IMR-90 (cell line): ENCODE results near the gene PSMB2. TPM values are rescaled to one million over a fixed set of nuclear protein-coding genes. Genes with fewer than 3 reads are reported as not detected.
A peak's percentile ranks its signal among the peaks of the same experiment; 100 is the strongest.

Experiments used
- ATAC-seq: fragments of 200-7000 bp; cut with Tn5 transposase; 2 replicates; pipeline ENCODE4 v1.9.1; 2020; ENCODE audit warnings: low read depth, mild to moderate bottlenecking, moderate library complexity
- BruUV-seq: library from RNA; stranded (reverse); fragments of 400-500 nt; replicated peaks from 2 replicates; lab custom pipeline; 2021; lab: Mats Ljungman, UMichigan
- CTCF ChIA-PET: fragments of 300-600 bp; formaldehyde crosslinking; extraction: SDS; loops from one replicate; lab custom pipeline; 2021; ENCODE audit warnings: antibody characterized with exemption; lab: Yijun Ruan, JAX
- POLR2A ChIA-PET: fragments of 300-600 bp; sonication (Branson Sonifier 250); formaldehyde crosslinking; loops from one replicate; lab custom pipeline; 2022; ENCODE audit warnings: antibody characterized with exemption; ENCODE audit not compliant: unreplicated experiment; lab: Charles Lee
- DNase-seq: peaks from one replicate; pipeline ENCODE4 v3.0.0; 2013
- H2AFZ ChIP-seq: replicated peaks from 2 replicates; pipeline ENCODE3; 2013; ENCODE audit warnings: low read length, mild to moderate bottlenecking; ENCODE audit not compliant: poor library complexity
- H2AK5ac ChIP-seq: 2 replicates; pipeline ENCODE4 v1.6.1; 2013; ENCODE audit warnings: low read depth, low read length, inconsistent platforms
- H2AK9ac ChIP-seq: replicated peaks from 2 replicates; pipeline ENCODE3; 2013; ENCODE audit warnings: mild to moderate bottlenecking, low read depth, low read length, moderate library complexity; ENCODE audit not compliant: poor library complexity
- H2BK120ac ChIP-seq: 2 replicates; pipeline ENCODE4 v1.6.1; 2013; ENCODE audit warnings: low read depth, low read length, inconsistent platforms
- H2BK15ac ChIP-seq: 3 replicates; pipeline ENCODE4 v1.6.1; 2013; ENCODE audit warnings: low read depth, low read length, inconsistent platforms
- H2BK20ac ChIP-seq: 2 replicates; pipeline ENCODE4 v1.6.1; 2013; ENCODE audit warnings: low read depth, mild to moderate bottlenecking, inconsistent platforms, low read length, moderate library complexity
- H2BK5ac ChIP-seq: 2 replicates; pipeline ENCODE4 v1.6.1; 2013; ENCODE audit warnings: mild to moderate bottlenecking, low read depth, low read length, inconsistent platforms; ENCODE audit not compliant: poor library complexity, severe bottlenecking
- H3K14ac ChIP-seq: replicated peaks from 2 replicates; pipeline ENCODE4 v1.6.1; 2013; ENCODE audit warnings: low read depth, low read length, inconsistent platforms
- H3K18ac ChIP-seq: 2 replicates; pipeline ENCODE4 v1.6.1; 2013; ENCODE audit warnings: low read depth, low read length, control low read depth
- H3K23ac ChIP-seq: 2 replicates; pipeline ENCODE4 v1.6.1; 2013; ENCODE audit warnings: low read depth, low read length, inconsistent platforms
- H3K27ac ChIP-seq: 2 replicates; pipeline ENCODE4 v1.5.1; 2013; ENCODE audit warnings: mild to moderate bottlenecking, control low read depth, low read length; ENCODE audit not compliant: insufficient read depth
- H3K27me3 ChIP-seq: 2 replicates; pipeline ENCODE4 v1.6.1; 2013; ENCODE audit warnings: low read length; ENCODE audit not compliant: control insufficient read depth, insufficient read depth
- H3K36me3 ChIP-seq: 2 replicates; pipeline ENCODE4 v1.6.1; 2013; ENCODE audit warnings: low read length, mixed read lengths; ENCODE audit not compliant: control insufficient read depth, insufficient read depth
- H3K4ac ChIP-seq: 2 replicates; pipeline ENCODE4 v1.6.1; 2013; ENCODE audit warnings: low read depth, low read length, inconsistent platforms
- H3K4me1 ChIP-seq: 2 replicates; pipeline ENCODE4 v1.6.1; 2013; ENCODE audit warnings: low read length, mixed read lengths; ENCODE audit not compliant: control insufficient read depth, insufficient read depth
- H3K4me2 ChIP-seq: 2 replicates; pipeline ENCODE4 v1.6.1; 2013; ENCODE audit warnings: low read depth, mild to moderate bottlenecking, control low read depth, low read length, moderate library complexity
- H3K4me3 ChIP-seq: 2 replicates; pipeline ENCODE4 v1.5.1; 2013; ENCODE audit warnings: low read depth, mild to moderate bottlenecking, control low read depth, low read length, moderate library complexity; ENCODE audit not compliant: insufficient read depth
- H3K56ac ChIP-seq: 2 replicates; pipeline ENCODE4 v1.6.1; 2013; ENCODE audit warnings: low read length, inconsistent platforms; ENCODE audit not compliant: insufficient read depth; ENCODE audit errors: extremely low read depth
- H3K79me1 ChIP-seq, 2 experiments: 2 replicates each; pipeline ENCODE4 v1.6.1; 2013; ENCODE audit warnings: low read length in 2 of 2, inconsistent platforms in 1 of 2, low read depth in 1 of 2
- H3K9ac ChIP-seq: 2 replicates; pipeline ENCODE4 v1.6.1; 2013; ENCODE audit warnings: low read depth, low read length, control low read depth
- H3K9me1 ChIP-seq: 2 replicates; pipeline ENCODE4 v1.6.1; 2013; ENCODE audit warnings: low read length, inconsistent platforms; ENCODE audit not compliant: insufficient read depth
- H3K9me3 ChIP-seq: 2 replicates; pipeline ENCODE4 v1.6.1; 2013; ENCODE audit warnings: low read length; ENCODE audit not compliant: control insufficient read depth, insufficient read depth
- H4K20me1 ChIP-seq: 2 replicates; pipeline ENCODE4 v1.6.1; 2013; ENCODE audit warnings: low read length, inconsistent platforms; ENCODE audit not compliant: insufficient read depth
- H4K5ac ChIP-seq: 2 replicates; pipeline ENCODE4 v1.6.1; 2013; ENCODE audit warnings: mild to moderate bottlenecking, low read depth, low read length, control low read depth
- H4K8ac ChIP-seq, 2 experiments: 2 replicates each; pipeline ENCODE4 v1.6.1; 2013; ENCODE audit warnings: low read depth in 2 of 2, low read length in 2 of 2, control low read depth in 1 of 2, inconsistent platforms in 1 of 2
- H4K91ac ChIP-seq: 2 replicates; pipeline ENCODE4 v1.6.1; 2013; ENCODE audit warnings: low read depth, low read length, inconsistent platforms; ENCODE audit not compliant: insufficient read depth
- CHD1 ChIP-seq: IDR thresholded peaks from 2 replicates; pipeline ENCODE4 v1.6.1; 2012; ENCODE audit warnings: low read depth, low read length, improper control_type of control experiment
- FOS ChIP-seq: fragments of 150-350 bp; IDR thresholded peaks from 2 replicates; pipeline ENCODE4 v1.6.1; 2016; ENCODE audit warnings: low read depth, low read length
- MXI1 ChIP-seq: IDR thresholded peaks from 2 replicates; pipeline ENCODE4 v1.6.1; 2012; ENCODE audit warnings: low read depth, mild to moderate bottlenecking, low read length, moderate library complexity, borderline replicate concordance
- POLR2A ChIP-seq: IDR thresholded peaks from 2 replicates; pipeline ENCODE4 v1.6.1; 2012; ENCODE audit warnings: mild to moderate bottlenecking, low read depth, low read length
- RCOR1 ChIP-seq: IDR thresholded peaks from 2 replicates; pipeline ENCODE4 v1.6.1; 2012; ENCODE audit warnings: mild to moderate bottlenecking, low read length, improper control_type of control experiment; ENCODE audit not compliant: insufficient replicate concordance
- WGBS, 2 experiments: methylation state at CpG; one replicate each; pipeline versions ENCODE4 v1.1.5 to v1.1.7; 2013; ENCODE audit warnings: missing lambda C conversion rate in 2 of 2; ENCODE audit not compliant: insufficient read length in 1 of 2; ENCODE audit errors: extremely low coverage in 2 of 2; 5-methylcytosine and 5-hydroxymethylcytosine counted together
- dilution Hi-C: fragments of 300-500 bp; cut with HindIII; formaldehyde crosslinking; loops from one replicate; pipeline ENCODE4 v1.14.3; 2018; ENCODE audit warnings: low sequenced_read_pairs; ENCODE audit not compliant: unreplicated experiment
- in situ Hi-C: fragments of 300-500 bp; cut with MboI; formaldehyde crosslinking; loops from 3 replicates; pipeline ENCODE4 v1.14.3; 2019; ENCODE audit warnings: low sequenced_read_pairs, inconsistent platforms, mixed read lengths
- intact Hi-C: fragments of 100-400 bp; cut with micrococcal nuclease; formaldehyde crosslinking; loops from 2 replicates; pipeline ENCODE4 v1.10.0; 2022
- polyA plus RNA-seq, 3 experiments: library from polyadenylated mRNA; depleted of rRNA; stranded (reverse); fragments of >200 nt; gene quantifications; 2 replicates each; pipeline ENCODE4 v1.2.3, GENCODE V29; 2012; ENCODE audit warnings: low replicate concordance in 1 of 3
- total RNA-seq: library from RNA; depleted of rRNA; stranded (reverse); fragments of >200 nt; gene quantifications from 2 replicates; pipeline ENCODE4 v1.2.3, GENCODE V29; 2012
- TF ChIP-seq, protein P1 (sequence below): conservative IDR thresholded peaks from 2 replicates; pipeline ENCODE4 v1.5.1; 2012; ENCODE audit warnings: mild to moderate bottlenecking, low read depth, low read length, improper control_type of control experiment
- TF ChIP-seq, protein P2 (sequence below): fragments of 150-350 bp; IDR thresholded peaks from 2 replicates; pipeline ENCODE4 v1.6.1; 2017; ENCODE audit warnings: mild to moderate bottlenecking, antibody characterized with exemption, low read length, low read depth

The PSMB2 gene
- total and polyA plus RNA-seq, 2 of the 4 experiments (the other 2 are of a cell fraction): 23.8 to 86.2 TPM

- Histone ChIP-seq H3K14ac (peak overlapping the region; percentile 61), H3K4me3 (peak overlapping the region; percentile 79), H3K9me1 (peaks cover 6% of the 10 kb centered on the region), H2BK120ac (0 out of 2 replicates have a peak overlapping the region, but pooled peaks have one; percentile 4), H3K36me3 (peaks cover 14% of the 10 kb centered on the region), H2BK5ac (peak overlapping the region; percentile 59), H3K18ac (no peak overlapping the region), H3K23ac (peak overlapping the region; percentile 60; the same call in 1 of the 2 replicates), H4K20me1 (peaks cover 32% of the 10 kb centered on the region), H2AK9ac (peak overlapping the region; percentile 94), H3K27me3 (no peaks in the 10 kb centered on the region), H3K79me1 (peaks cover 12 to 72% of the 10 kb centered on the region in 2 experiments), H3K27ac (peak overlapping the region; percentile 99), H3K4ac (peak overlapping the region; percentile 71), H4K91ac (peak overlapping the region; percentile 16; the same call in 1 of the 2 replicates), H3K56ac (no peak overlapping the region), H3K9me3 (no peaks in the 10 kb centered on the region), H4K8ac (peak overlapping the region; percentile 58 to 91; a peak in 3 of 4 replicates), H2BK15ac (no peak overlapping the region), H3K9ac (peak overlapping the region; percentile 64), H2AK5ac (peak overlapping the region; percentile 54; the same call in 1 of the 2 replicates), H2AFZ (peak overlapping the region; percentile 100), H3K4me1 (peaks cover 10% of the 10 kb centered on the region), H2BK20ac (no peak overlapping the region), H3K4me2 (peak overlapping the region; percentile 92), H4K5ac (peak overlapping the region; percentile 8; the same call in 1 of the 2 replicates)
- TF ChIP-seq RCOR1 (no peak), MXI1 (no peak), CHD1 (no peak), POLR2A (no peak), FOS (no peak)
- TF ChIP-seq, protein P1, sequence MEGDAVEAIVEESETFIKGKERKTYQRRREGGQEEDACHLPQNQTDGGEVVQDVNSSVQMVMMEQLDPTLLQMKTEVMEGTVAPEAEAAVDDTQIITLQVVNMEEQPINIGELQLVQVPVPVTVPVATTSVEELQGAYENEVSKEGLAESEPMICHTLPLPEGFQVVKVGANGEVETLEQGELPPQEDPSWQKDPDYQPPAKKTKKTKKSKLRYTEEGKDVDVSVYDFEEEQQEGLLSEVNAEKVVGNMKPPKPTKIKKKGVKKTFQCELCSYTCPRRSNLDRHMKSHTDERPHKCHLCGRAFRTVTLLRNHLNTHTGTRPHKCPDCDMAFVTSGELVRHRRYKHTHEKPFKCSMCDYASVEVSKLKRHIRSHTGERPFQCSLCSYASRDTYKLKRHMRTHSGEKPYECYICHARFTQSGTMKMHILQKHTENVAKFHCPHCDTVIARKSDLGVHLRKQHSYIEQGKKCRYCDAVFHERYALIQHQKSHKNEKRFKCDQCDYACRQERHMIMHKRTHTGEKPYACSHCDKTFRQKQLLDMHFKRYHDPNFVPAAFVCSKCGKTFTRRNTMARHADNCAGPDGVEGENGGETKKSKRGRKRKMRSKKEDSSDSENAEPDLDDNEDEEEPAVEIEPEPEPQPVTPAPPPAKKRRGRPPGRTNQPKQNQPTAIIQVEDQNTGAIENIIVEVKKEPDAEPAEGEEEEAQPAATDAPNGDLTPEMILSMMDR: no peak
- TF ChIP-seq, protein P2, sequence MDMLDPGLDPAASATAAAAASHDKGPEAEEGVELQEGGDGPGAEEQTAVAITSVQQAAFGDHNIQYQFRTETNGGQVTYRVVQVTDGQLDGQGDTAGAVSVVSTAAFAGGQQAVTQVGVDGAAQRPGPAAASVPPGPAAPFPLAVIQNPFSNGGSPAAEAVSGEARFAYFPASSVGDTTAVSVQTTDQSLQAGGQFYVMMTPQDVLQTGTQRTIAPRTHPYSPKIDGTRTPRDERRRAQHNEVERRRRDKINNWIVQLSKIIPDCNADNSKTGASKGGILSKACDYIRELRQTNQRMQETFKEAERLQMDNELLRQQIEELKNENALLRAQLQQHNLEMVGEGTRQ: no peak
- no peak for DNase-seq
- intact Hi-C loops (loop anchor here (2.0 kb wide), 1 partner anchor 364 kb away; the partner anchor contains the start of gene SFPQ), dilution Hi-C loops (no loop called here), in situ Hi-C loops (no loop called here)
- BruUV-seq: no TSS peak
- WGBS, 2 experiments: 0% methylated on average over 10 of the region's 17 CpGs; no CpG with 5 or more reads in 1 of the 2 experiments
- POLR2A ChIA-PET: interaction anchor here (0.7 to 1.8 kb wide), 3 partner anchors 31 to 105 kb away, joined by 3 to 4 read pairs (median 3); no protein-coding TSS in a partner anchor
- CTCF ChIA-PET: interaction anchor here (1.2 to 1.8 kb wide), 4 partner anchors 12 to 213 kb away, joined by 4 to 9 read pairs (median 5); partner anchors contain the start of gene CLSPN
- ATAC-seq: no peak
Measured at GRCh38 chr1:35556484-35557117, 84.7 kb downstream of the PSMB2 start.
